Stimulated activated CD4-positive, alpha-beta T cell treated with anti-CD3 and anti-CD28 coated beads, Interleukin-1b, Interleukin-23, amount 100 ng/mL, for 1 hour (primary cell): ENCODE data around the gene ZMYND8.
A peak's percentile ranks its signal among the peaks of the same experiment; 100 is the strongest.
"Not testable (repeated sequence)": the region's sequence is repeated elsewhere in the genome, so short reads cannot be mapped to it uniquely, and the experiment has no call there.

Experiments used
- DNase-seq, 2 donors: peaks; one replicate each; pipeline ENCODE4 v3.0.0-alpha.2; 2020; ENCODE audit warnings: low read depth in 2 of 2

ZMYND8 gene

GRCh38 chr20:47286681-47287080 is 69.8 kb downstream of the ZMYND8 start:
- DNase-seq, result no peak

GRCh38 chr20:47285189-47285588 is 71.3 kb downstream of the ZMYND8 start:
- no peak for DNase-seq

- no peak for DNase-seq
These were observed 72.1 kb downstream of the ZMYND8 start for GRCh38 chr20:47284373-47284772.

GRCh38 chr20:47283411-47283810 is 73.1 kb downstream of the ZMYND8 start:
- no peak for DNase-seq

- DNase-seq, result no peak
These were observed 73.6 kb downstream of the ZMYND8 start for GRCh38 chr20:47282864-47283263.

- no peak for DNase-seq
These were observed 75.1 kb downstream of the ZMYND8 start for GRCh38 chr20:47281376-47281775.

- DNase-seq, result no peak
These were observed 75.8 kb downstream of the ZMYND8 start for GRCh38 chr20:47280668-47281067.

GRCh38 chr20:47280228-47280627 is 76.3 kb downstream of the ZMYND8 start:
- no peak for DNase-seq

- DNase-seq, result no peak
These were observed 77.6 kb downstream of the ZMYND8 start for GRCh38 chr20:47278907-47279348.

- not testable (repeated sequence) for DNase-seq
These were observed 79.0 kb downstream of the ZMYND8 start for GRCh38 chr20:47277535-47277872.

- no peak for DNase-seq
These were observed 79.5 kb downstream of the ZMYND8 start for GRCh38 chr20:47276851-47277534.

- DNase-seq, result no peak
These were observed 80.2 kb downstream of the ZMYND8 start for GRCh38 chr20:47276251-47276650.

- DNase-seq, result no peak
These were observed 81.0 kb downstream of the ZMYND8 start for GRCh38 chr20:47275548-47275947.

- no peak for DNase-seq
These were observed 81.9 kb downstream of the ZMYND8 start for GRCh38 chr20:47274401-47275108.

GRCh38 chr20:47273591-47274235 is 82.8 kb downstream of the ZMYND8 start:
- no peak for DNase-seq

- peak in 1 of 2 donors; percentile 19 for DNase-seq
These were observed 83.5 kb downstream of the ZMYND8 start for GRCh38 chr20:47272893-47273590.

GRCh38 chr20:47271046-47271615 is 85.4 kb downstream of the ZMYND8 start:
- no peak for DNase-seq

GRCh38 chr20:47269309-47270165 is 87.0 kb downstream of the ZMYND8 start:
- no peak for DNase-seq

GRCh38 chr20:47267621-47268020 is 88.9 kb downstream of the ZMYND8 start:
- DNase-seq, result no peak

GRCh38 chr20:47266847-47267515 is 89.5 kb downstream of the ZMYND8 start:
- DNase-seq, result no peak
